K562 (cell line): ENCODE measurements around the gene TMEM72. TPM values are rescaled to one million over a fixed set of nuclear protein-coding genes. Genes with fewer than 3 reads are reported as not detected.

ENCODE experiments used
- BACH1 ChIP-seq: fragments of 200-800 bp; sonication (Bioruptor generic); IDR thresholded peaks from 2 replicates; pipeline ENCODE4 v1.6.1; 2016; ENCODE audit warnings: missing genetic modification characterization, missing compliant biosample characterization
- CEBPB ChIP-seq: fragments of 450-650 bp; IDR thresholded peaks from 2 replicates; pipeline ENCODE4 v1.6.1; 2016; ENCODE audit warnings: missing genetic modification characterization, missing compliant biosample characterization
- E2F1 ChIP-seq: sonication (generic); formaldehyde crosslinking; IDR thresholded peaks from 2 replicates; pipeline ENCODE4 v1.8.1; 2023; ENCODE audit warnings: mild to moderate bottlenecking, missing genetic modification reagents, moderate library complexity
- IRF9 ChIP-seq: fragments of 450-650 bp; IDR thresholded peaks from 2 replicates; pipeline ENCODE4 v1.6.1; 2016; ENCODE audit warnings: missing biosample characterization, missing genetic modification characterization
- MECOM ChIP-seq: fragments of 250-450 bp; sonication (Bioruptor Pico); IDR thresholded peaks from 2 replicates; pipeline ENCODE4 v1.8.0; 2022; ENCODE audit warnings: inconsistent platforms
- MED1 ChIP-seq: sonication (generic); formaldehyde crosslinking; IDR thresholded peaks from 2 replicates; pipeline ENCODE4 v1.8.1; 2023; ENCODE audit warnings: missing genetic modification reagents, borderline replicate concordance
- PCBP1 ChIP-seq: fragments of 200-400 bp; formaldehyde crosslinking; IDR thresholded peaks from 2 replicates; pipeline ENCODE4 v1.6.1; 2018; ENCODE audit warnings: mild to moderate bottlenecking, low read depth, low read length; ENCODE audit not compliant: poor library complexity, severe bottlenecking
- POLR2H ChIP-seq: IDR thresholded peaks from 2 replicates; pipeline ENCODE4 v1.6.1; 2016; ENCODE audit warnings: missing genetic modification characterization, low read depth, mild to moderate bottlenecking, control low read depth, missing compliant biosample characterization, moderate library complexity
- RBM25 ChIP-seq: fragments of 200-400 bp; formaldehyde crosslinking; IDR thresholded peaks from 2 replicates; pipeline ENCODE4 v1.6.1; 2018; ENCODE audit warnings: low read length, low read depth, moderate library complexity; ENCODE audit not compliant: severe bottlenecking
- SMARCA5 ChIP-seq: fragments of 450-650 bp; IDR thresholded peaks from 2 replicates; pipeline ENCODE4 v1.6.1; 2016
- SP1 ChIP-seq: sonication (generic); formaldehyde crosslinking; IDR thresholded peaks from 2 replicates; pipeline ENCODE4 v1.8.1; 2022; ENCODE audit warnings: mild to moderate bottlenecking, missing genetic modification reagents
- SREBF2 ChIP-seq: sonication (generic); formaldehyde crosslinking; IDR thresholded peaks from 2 replicates; pipeline ENCODE4 v1.4.0; 2020; ENCODE audit warnings: mild to moderate bottlenecking, missing genetic modification reagents
- TCF15 ChIP-seq: fragments of 250-450 bp; sonication (Bioruptor Pico); IDR thresholded peaks from 2 replicates; pipeline ENCODE4 v1.8.0; 2022; ENCODE audit warnings: moderate library complexity, mild to moderate bottlenecking, inconsistent platforms
- TCFL5 ChIP-seq: fragments of 250-450 bp; sonication (Bioruptor Pico); conservative IDR thresholded peaks from 2 replicates; pipeline ENCODE4 v1.6.1; 2021; ENCODE audit warnings: mild to moderate bottlenecking, moderate library complexity, matching md5 sums
- USF2 ChIP-seq: sonication (generic); formaldehyde crosslinking; IDR thresholded peaks from 2 replicates; pipeline ENCODE4 v1.5.0; 2020; ENCODE audit warnings: missing genetic modification reagents
- ZFP30 ChIP-seq: fragments of 250-450 bp; sonication (Bioruptor Pico); IDR thresholded peaks from 2 replicates; pipeline ENCODE4 v1.8.0; 2022; ENCODE audit warnings: moderate library complexity, mild to moderate bottlenecking, inconsistent platforms, borderline replicate concordance
- ZNF24 ChIP-seq: fragments of 450-650 bp; IDR thresholded peaks from 2 replicates; pipeline ENCODE4 v1.6.1; 2016
- ZNF644 ChIP-seq: fragments of 200-800 bp; sonication (Bioruptor generic); IDR thresholded peaks from 2 replicates; pipeline ENCODE4 v1.6.1; 2016; ENCODE audit warnings: low read depth, missing genetic modification characterization, missing compliant biosample characterization
- ZNF778 ChIP-seq: fragments of 450-650 bp; formaldehyde crosslinking; IDR thresholded peaks from 2 replicates; pipeline ENCODE4 v1.4.0; 2020; ENCODE audit warnings: mild to moderate bottlenecking, moderate library complexity
- polyA plus RNA-seq, 8 experiments: library from polyadenylated mRNA; depleted of rRNA in 4 of 8; stranded (reverse) in 5 of 8; unstranded in 3 of 8; fragments of >200 nt; fragmentation: Nextera tagmentation in 2 of 8; fragmentation: Illumina TruSeq in 1 of 8; extraction: Ambion mirVana in 2 of 8; extraction: Trizol in 1 of 8; gene quantifications; 2 replicates each; pipeline versions ENCODE4 v1.2.1 to v1.2.3, GENCODE V29; 2011 to 2014; ENCODE audit warnings: inconsistent platforms in 1 of 8, missing spikeins in 1 of 8
- total RNA-seq, 7 experiments: library from RNA; depleted of rRNA in 6 of 7; stranded (reverse); fragments of >200 nt in 6 of 7; fragmentation: Illumina TruSeq in 2 of 7; extraction: Trizol in 2 of 7; gene quantifications; 2 replicates each; pipeline versions ENCODE4 v1.2.1 to v1.2.3, GENCODE V29; 2011 to 2021; ENCODE audit warnings: low replicate concordance in 1 of 7
- TF ChIP-seq, protein P1 (sequence below): fragments of 250-450 bp; sonication (Bioruptor Pico); IDR thresholded peaks from 2 replicates; pipeline ENCODE4 v1.8.0; 2021; ENCODE audit warnings: moderate library complexity, mild to moderate bottlenecking, inconsistent platforms
- TF ChIP-seq, protein P2 (sequence below): sonication (generic); formaldehyde crosslinking; IDR thresholded peaks from 2 replicates; pipeline ENCODE4 v1.8.0; 2022; ENCODE audit warnings: mild to moderate bottlenecking, low read depth, missing genetic modification reagents

Gene TMEM72
- total and polyA plus RNA-seq, 9 of the 15 experiments (the other 6 are each of a cell fraction or from before 2014, with no cell fraction given) = not detected

DNA sequence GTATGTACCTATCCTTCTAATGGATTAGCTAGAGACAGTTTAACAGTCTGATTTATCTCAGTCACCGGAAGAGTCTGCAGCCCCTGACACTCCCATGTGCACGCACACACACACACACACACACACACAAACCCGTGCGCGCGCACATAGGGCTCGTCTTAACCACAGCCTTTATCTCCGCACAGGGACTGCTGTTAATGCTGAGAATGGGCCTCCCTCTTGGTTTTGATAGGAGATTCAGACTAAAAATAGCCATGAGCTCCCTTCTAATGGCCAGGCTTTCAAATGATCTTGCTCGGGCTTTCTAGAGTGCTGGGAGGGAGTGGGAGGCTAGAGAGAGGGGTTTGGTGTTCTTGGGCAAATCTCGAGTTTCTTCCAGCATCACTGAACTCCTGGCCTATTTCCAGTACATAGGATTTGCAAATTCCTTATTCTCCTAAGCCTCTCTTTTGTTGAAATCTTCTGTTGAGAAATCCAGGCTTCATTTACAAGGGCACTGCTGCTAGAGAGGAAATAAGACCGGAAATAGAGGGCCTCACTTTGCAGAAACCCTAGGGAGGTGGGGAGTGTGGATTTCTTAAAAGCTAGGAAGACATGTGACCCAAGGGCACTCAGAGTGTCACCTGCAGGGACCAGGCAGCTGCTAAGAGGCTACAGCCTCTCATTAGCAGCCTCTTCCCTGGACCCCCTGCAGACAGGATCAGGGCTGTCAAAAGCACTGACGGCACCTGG lies 2.4 kb downstream of the TMEM72 start (continued):
- TF ChIP-seq SREBF2 (CRISPR knock-in tag) (no peak), TCFL5 (CRISPR knock-in tag) (no peak), MECOM (CRISPR knock-in tag) (peak; percentile 89), ZNF644 (tag) (no peak), TCF15 (CRISPR knock-in tag) (no peak), RBM25 (no peak), PCBP1 (no peak), MED1 (CRISPR knock-in tag) (no peak), ZNF24 (no peak), USF2 (CRISPR knock-in tag) (no peak; the same call in 1 of the 2 replicates), CEBPB (tag) (no peak), SMARCA5 (no peak), SP1 (peak; percentile 62; the same call in 1 of the 2 replicates), POLR2H (no peak), IRF9 (tag) (no peak), ZFP30 (CRISPR knock-in tag) (no peak), ZNF778 (CRISPR knock-in tag) (no peak), BACH1 (tag) (no peak), E2F1 (CRISPR knock-in tag) (no peak)
- TF ChIP-seq, protein P1, sequence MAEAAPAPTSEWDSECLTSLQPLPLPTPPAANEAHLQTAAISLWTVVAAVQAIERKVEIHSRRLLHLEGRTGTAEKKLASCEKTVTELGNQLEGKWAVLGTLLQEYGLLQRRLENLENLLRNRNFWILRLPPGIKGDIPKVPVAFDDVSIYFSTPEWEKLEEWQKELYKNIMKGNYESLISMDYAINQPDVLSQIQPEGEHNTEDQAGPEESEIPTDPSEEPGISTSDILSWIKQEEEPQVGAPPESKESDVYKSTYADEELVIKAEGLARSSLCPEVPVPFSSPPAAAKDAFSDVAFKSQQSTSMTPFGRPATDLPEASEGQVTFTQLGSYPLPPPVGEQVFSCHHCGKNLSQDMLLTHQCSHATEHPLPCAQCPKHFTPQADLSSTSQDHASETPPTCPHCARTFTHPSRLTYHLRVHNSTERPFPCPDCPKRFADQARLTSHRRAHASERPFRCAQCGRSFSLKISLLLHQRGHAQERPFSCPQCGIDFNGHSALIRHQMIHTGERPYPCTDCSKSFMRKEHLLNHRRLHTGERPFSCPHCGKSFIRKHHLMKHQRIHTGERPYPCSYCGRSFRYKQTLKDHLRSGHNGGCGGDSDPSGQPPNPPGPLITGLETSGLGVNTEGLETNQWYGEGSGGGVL (CRISPR knock-in tag) = no peak
- TF ChIP-seq, protein P2, sequence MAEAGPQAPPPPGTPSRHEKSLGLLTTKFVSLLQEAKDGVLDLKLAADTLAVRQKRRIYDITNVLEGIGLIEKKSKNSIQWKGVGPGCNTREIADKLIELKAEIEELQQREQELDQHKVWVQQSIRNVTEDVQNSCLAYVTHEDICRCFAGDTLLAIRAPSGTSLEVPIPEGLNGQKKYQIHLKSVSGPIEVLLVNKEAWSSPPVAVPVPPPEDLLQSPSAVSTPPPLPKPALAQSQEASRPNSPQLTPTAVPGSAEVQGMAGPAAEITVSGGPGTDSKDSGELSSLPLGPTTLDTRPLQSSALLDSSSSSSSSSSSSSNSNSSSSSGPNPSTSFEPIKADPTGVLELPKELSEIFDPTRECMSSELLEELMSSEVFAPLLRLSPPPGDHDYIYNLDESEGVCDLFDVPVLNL (CRISPR knock-in tag) = no peak
